ENCODE measurements around the gene AMBP.
A peak's percentile ranks its signal among the peaks of the same experiment; 100 is the strongest.

DNA sequence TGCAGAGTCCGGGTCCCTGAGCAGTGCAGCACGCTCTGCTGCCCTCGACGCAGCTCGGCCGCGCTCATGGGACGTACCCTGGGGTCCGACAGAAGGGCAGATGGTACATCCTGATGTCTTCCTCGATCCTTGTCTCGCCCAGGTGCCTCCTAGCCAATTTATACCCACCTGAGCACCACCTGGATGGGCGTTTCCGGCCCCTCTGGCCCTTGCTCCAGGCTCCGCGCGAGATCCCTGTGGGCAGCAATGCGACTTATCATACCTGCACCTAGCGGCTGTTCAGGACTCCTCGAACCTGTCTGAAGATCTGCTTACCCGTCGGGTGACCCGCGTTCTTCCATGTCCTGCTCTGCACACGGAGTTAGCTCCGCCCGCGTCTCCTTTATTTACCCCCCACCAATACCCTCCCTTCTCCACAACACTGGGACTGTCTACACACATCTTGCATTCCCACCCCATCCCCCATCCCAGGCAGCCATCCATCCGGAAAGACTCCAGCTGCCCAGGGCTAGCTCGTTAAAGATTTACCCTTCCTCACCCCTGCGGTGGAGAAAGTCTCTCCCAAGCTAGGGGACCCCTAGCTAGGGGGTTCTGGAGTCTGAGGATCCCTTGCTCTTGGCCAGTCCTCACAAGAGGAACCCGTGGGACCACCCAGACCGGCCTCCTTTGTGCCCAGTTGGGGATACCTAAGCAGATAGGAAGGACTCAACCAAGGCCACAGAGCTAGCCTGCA is 21.0 kb upstream of the AMBP start, which contains the start of gene KIF12:
- TF ChIP-seq ZBTB39 (CRISPR knock-in tag; IDR thresholded peaks at IDR 0.05) (no peak), CTCF (CRISPR knock-in tag; IDR thresholded peaks at IDR 0.05) (no peak; the same call in none of the 2 replicates), NCOA1 (CRISPR knock-in tag; IDR thresholded peaks at IDR 0.05) (no peak), ZNF556 (CRISPR knock-in tag; IDR thresholded peaks at IDR 0.05; ENCODE audit: borderline replicate concordance) (no peak; the same call in 1 of the 2 replicates), ESRRA (CRISPR knock-in tag; IDR thresholded peaks at IDR 0.05; ENCODE audit: low read depth) (0 out of 2 replicates have a peak, but pooled peaks have one; percentile 45), ATAD3A (CRISPR knock-in tag; IDR thresholded peaks at IDR 0.05) (no peak), NR2F2 (IDR thresholded peaks at IDR 0.05; ENCODE audit: borderline replicate concordance, low read depth) (no peak), EZH2 (conservative IDR thresholded peaks at IDR 0.05; ENCODE audit: low read depth, low read length) (no peak), ZNF878 (CRISPR knock-in tag; IDR thresholded peaks at IDR 0.05) (no peak), RBFOX2 (IDR thresholded peaks at IDR 0.05; ENCODE audit: low read depth, low read length) (peak; percentile 47), ZBTB49 (CRISPR knock-in tag; IDR thresholded peaks at IDR 0.05; ENCODE audit: borderline replicate concordance) (no peak), U2AF2 (IDR thresholded peaks at IDR 0.05; ENCODE audit: low read depth, low read length) (no peak)
